HFF-Myc (cell line): ENCODE data around the gene PTGER3.

Experiments
- DNase-seq: peaks from one replicate; pipeline ENCODE4 v3.0.0-alpha.2; 2011; ENCODE audit warnings: low read depth; ENCODE audit errors: extremely low read depth
- H3K4me3 ChIP-seq: replicated peaks from 2 replicates; pipeline ENCODE4 v1.5.1; 2011; ENCODE audit warnings: low read depth, mild to moderate bottlenecking, control low read depth, low read length
- CTCF ChIP-seq: IDR thresholded peaks from 2 replicates; pipeline ENCODE4 v1.5.1; 2012; ENCODE audit warnings: mild to moderate bottlenecking, low read depth, low read length, control low read depth; ENCODE audit errors: missing control alignments

The PTGER3 gene

GRCh38 chr1:71053758-71054157 lies 6.1 kb upstream of the PTGER3 start:
- TF ChIP-seq CTCF: no peak
- H3K4me3 ChIP-seq: no peak overlapping the region
- DNase-seq: no peak

- no peak overlapping the region for H3K4me3 ChIP-seq
- no peak for DNase-seq
- TF ChIP-seq CTCF: no peak
These were observed 5.5 kb upstream of the PTGER3 start for GRCh38 chr1:71053146-71053545.

- TF ChIP-seq CTCF: peak; percentile 58
- peak; percentile 63 for DNase-seq
- H3K4me3 ChIP-seq: no peak overlapping the region
These were observed 2.5 kb upstream of the PTGER3 start for GRCh38 chr1:71049951-71050598.

- TF ChIP-seq CTCF: no peak
- H3K4me3 ChIP-seq: peak overlapping the region; percentile 15; the same call in 1 of the 2 replicates
- no peak for DNase-seq
These were observed 553 bp downstream of the PTGER3 start for GRCh38 chr1:71046891-71047634.

GRCh38 chr1:71045463-71046028 lies 2.1 kb downstream of the PTGER3 start:
- no peak overlapping the region for H3K4me3 ChIP-seq
- TF ChIP-seq CTCF: no peak
- DNase-seq: no peak

- DNase-seq: no peak
- no peak for TF ChIP-seq CTCF
- H3K4me3 ChIP-seq: no peak overlapping the region
These were observed 2.8 kb downstream of the PTGER3 start for GRCh38 chr1:71044833-71045232.
